Liver (tissue), 9 donors: Measurements from ENCODE around the gene CAMSAP1. TPM values are rescaled to one million over a fixed set of nuclear protein-coding genes. Genes with fewer than 3 reads are reported as not detected.

Experiments
- DNase-seq: peaks from one replicate; pipeline ENCODE4 v3.0.0-alpha.2; 2017; ENCODE audit warnings: low spot score
- H3K27ac ChIP-seq, 2 donors: one replicate each; pipeline ENCODE4 v1.7.0; 2013; ENCODE audit warnings: inconsistent platforms in 2 of 2, low read length in 2 of 2, control low read depth in 1 of 2, low read depth in 1 of 2, mild to moderate bottlenecking in 1 of 2
- H3K27me3 ChIP-seq, 4 donors: one replicate each; pipeline versions ENCODE4 v1.6.1 to v1.7.0; 2013; ENCODE audit warnings: low read length in 3 of 4, inconsistent platforms in 1 of 4, mild to moderate bottlenecking in 1 of 4, moderate library complexity in 1 of 4; ENCODE audit not compliant: control insufficient read depth in 4 of 4, insufficient read depth in 4 of 4
- H3K36me3 ChIP-seq, 4 donors: one replicate each; pipeline versions ENCODE4 v1.6.1 to v1.7.0; 2013; ENCODE audit warnings: low read length in 3 of 4, mild to moderate bottlenecking in 3 of 4, low read depth in 1 of 4, moderate library complexity in 1 of 4; ENCODE audit not compliant: control insufficient read depth in 4 of 4, insufficient read depth in 3 of 4
- H3K4me1 ChIP-seq, 4 donors: one replicate each; pipeline versions ENCODE4 v1.6.1 to v1.7.0; 2013; ENCODE audit warnings: low read length in 3 of 4, mild to moderate bottlenecking in 3 of 4, moderate library complexity in 1 of 4; ENCODE audit not compliant: control insufficient read depth in 4 of 4, insufficient read depth in 4 of 4
- H3K4me3 ChIP-seq, 3 donors: one replicate each; pipeline versions ENCODE4 v1.6.1 to v1.7.0; 2013; ENCODE audit warnings: low read length in 3 of 3, control low read depth in 1 of 3, low read depth in 1 of 3, mild to moderate bottlenecking in 1 of 3
- H3K9ac ChIP-seq, 2 donors: one replicate each; pipeline ENCODE4 v1.7.0; 2013; ENCODE audit warnings: low read length in 2 of 2, mild to moderate bottlenecking in 2 of 2, moderate library complexity in 2 of 2, control low read depth in 1 of 2, low read depth in 1 of 2
- H3K9me3 ChIP-seq, 4 donors: one replicate each; pipeline versions ENCODE4 v1.6.1 to v1.7.0; 2013; ENCODE audit warnings: low read length in 3 of 4; ENCODE audit not compliant: control insufficient read depth in 4 of 4
- EGR1 ChIP-seq, 2 donors: IDR thresholded peaks; 2 replicates each; pipeline ENCODE4 v1.6.1; 2016 to 2018; ENCODE audit warnings: antibody characterized with exemption in 2 of 2, low read depth in 2 of 2
- FOXA2 ChIP-seq: IDR thresholded peaks from 2 replicates; pipeline ENCODE4 v1.6.1; 2016; ENCODE audit warnings: antibody characterized with exemption
- GABPA ChIP-seq, 2 donors: IDR thresholded peaks in 1 of 2; conservative IDR thresholded peaks in 1 of 2; 2 replicates each; pipeline ENCODE4 v1.6.1; 2016; ENCODE audit warnings: antibody characterized with exemption in 2 of 2, mild to moderate bottlenecking in 1 of 2, moderate library complexity in 1 of 2
- HNF4A ChIP-seq, 2 donors: conservative IDR thresholded peaks; 2 replicates each; pipeline ENCODE4 v1.6.1; 2016; ENCODE audit warnings: antibody characterized with exemption in 2 of 2, mild to moderate bottlenecking in 2 of 2
- HNF4G ChIP-seq: IDR thresholded peaks from 2 replicates; pipeline ENCODE4 v1.6.1; 2016; ENCODE audit warnings: antibody characterized with exemption
- JUND ChIP-seq, 2 donors: IDR thresholded peaks; 2 replicates each; pipeline ENCODE4 v1.6.1; 2016; ENCODE audit warnings: antibody characterized with exemption in 2 of 2
- MAX ChIP-seq: IDR thresholded peaks from 2 replicates; pipeline ENCODE4 v1.6.1; 2016; ENCODE audit warnings: antibody characterized with exemption
- NR2F2 ChIP-seq: IDR thresholded peaks from 2 replicates; pipeline ENCODE4 v1.6.1; 2016; ENCODE audit warnings: antibody characterized with exemption
- RAD21 ChIP-seq, 2 donors: IDR thresholded peaks; 2 replicates each; pipeline ENCODE4 v1.6.1; 2016; ENCODE audit warnings: antibody characterized with exemption in 2 of 2, mild to moderate bottlenecking in 2 of 2
- REST ChIP-seq: IDR thresholded peaks from 2 replicates; pipeline ENCODE4 v1.6.1; 2016; ENCODE audit warnings: antibody characterized with exemption, mild to moderate bottlenecking
- RXRA ChIP-seq, 2 donors: IDR thresholded peaks; 2 replicates each; pipeline ENCODE4 v1.6.1; 2017 to 2018; ENCODE audit warnings: antibody characterized with exemption in 2 of 2, mild to moderate bottlenecking in 1 of 2
- SP1 ChIP-seq: IDR thresholded peaks from 2 replicates; pipeline ENCODE4 v1.6.1; 2018; ENCODE audit warnings: antibody characterized with exemption, mild to moderate bottlenecking
- TAF1 ChIP-seq: conservative IDR thresholded peaks from 2 replicates; pipeline ENCODE4 v1.6.1; 2016; ENCODE audit warnings: antibody characterized with exemption, mild to moderate bottlenecking
- YY1 ChIP-seq: IDR thresholded peaks from 2 replicates; pipeline ENCODE4 v1.6.1; 2016; ENCODE audit warnings: antibody characterized with exemption, mild to moderate bottlenecking
- WGBS: extraction: QIAGEN DNeasy Blood & Tissue Kit; methylation state at CpG from one replicate; pipeline ENCODE4 v1.1.7; 2013; 5-methylcytosine and 5-hydroxymethylcytosine counted together
- polyA plus RNA-seq, 2 donors: library from polyadenylated mRNA; stranded (reverse) in 1 of 2; unstranded in 1 of 2; fragments of 200-250 nt in 1 of 2; fragments of >200 nt in 1 of 2; fragmentation: Nextera tagmentation in 1 of 2; extraction: Ambion mirVana in 1 of 2; gene quantifications; one replicate each; pipeline versions ENCODE4 v1.2.1 to v1.2.3, GENCODE V29; 2013 to 2015
- total RNA-seq, 2 donors: library from RNA; depleted of rRNA; stranded (reverse); fragments of >200 nt; gene quantifications; one replicate each; pipeline ENCODE4 v1.2.3, GENCODE V29; 2014
- TF ChIP-seq, protein P1 (sequence below): IDR thresholded peaks from 2 replicates; pipeline ENCODE4 v1.6.1; 2016; ENCODE audit warnings: antibody characterized with exemption
- TF ChIP-seq, protein P2 (sequence below): fragments of 150-350 bp; IDR thresholded peaks from 2 replicates; pipeline ENCODE4 v1.5.1; 2017; ENCODE audit warnings: improper control_type of control experiment, low read depth, low read length; ENCODE audit not compliant: missing input control
- TF ChIP-seq, protein P3 (sequence below): IDR thresholded peaks from 2 replicates; pipeline ENCODE4 v1.6.1; 2016; ENCODE audit warnings: antibody characterized with exemption
- donor health status: healthy.
- donor health status: healthy.
- donor health status: healthy.
- donor health status: healthy.
- donor health status: healthy.

The CAMSAP1 gene
- total and polyA plus RNA-seq, 4 donors: 0.97 to 6.4 (median 5.1) TPM

GRCh38 chr9:135891027-135891631 lies 16.2 kb downstream of the CAMSAP1 start:
- 91% methylated on average over 8 of the region's 8 CpGs for WGBS
- H3K36me3 ChIP-seq: no peaks in the 10 kb centered on the region
- peaks cover 0 to 11% (median 3%) of the 10 kb centered on the region in 4 donors for H3K4me1 ChIP-seq
- no peak overlapping the region for H3K4me3 ChIP-seq
- no peak for TF ChIP-seq YY1
- no peak for TF ChIP-seq TAF1
- no peak for TF ChIP-seq RAD21 (IDR thresholded peaks at IDR 0.05)
- TF ChIP-seq, protein P1, sequence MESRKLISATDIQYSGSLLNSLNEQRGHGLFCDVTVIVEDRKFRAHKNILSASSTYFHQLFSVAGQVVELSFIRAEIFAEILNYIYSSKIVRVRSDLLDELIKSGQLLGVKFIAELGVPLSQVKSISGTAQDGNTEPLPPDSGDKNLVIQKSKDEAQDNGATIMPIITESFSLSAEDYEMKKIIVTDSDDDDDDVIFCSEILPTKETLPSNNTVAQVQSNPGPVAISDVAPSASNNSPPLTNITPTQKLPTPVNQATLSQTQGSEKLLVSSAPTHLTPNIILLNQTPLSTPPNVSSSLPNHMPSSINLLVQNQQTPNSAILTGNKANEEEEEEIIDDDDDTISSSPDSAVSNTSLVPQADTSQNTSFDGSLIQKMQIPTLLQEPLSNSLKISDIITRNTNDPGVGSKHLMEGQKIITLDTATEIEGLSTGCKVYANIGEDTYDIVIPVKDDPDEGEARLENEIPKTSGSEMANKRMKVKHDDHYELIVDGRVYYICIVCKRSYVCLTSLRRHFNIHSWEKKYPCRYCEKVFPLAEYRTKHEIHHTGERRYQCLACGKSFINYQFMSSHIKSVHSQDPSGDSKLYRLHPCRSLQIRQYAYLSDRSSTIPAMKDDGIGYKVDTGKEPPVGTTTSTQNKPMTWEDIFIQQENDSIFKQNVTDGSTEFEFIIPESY: no peak
- H3K27me3 ChIP-seq: no peaks in the 10 kb centered on the region
- no peaks in the 10 kb centered on the region for H3K9me3 ChIP-seq
- H3K9ac ChIP-seq: no peak overlapping the region
- no peak overlapping the region for H3K27ac ChIP-seq
- DNase-seq: no peak

DNA sequence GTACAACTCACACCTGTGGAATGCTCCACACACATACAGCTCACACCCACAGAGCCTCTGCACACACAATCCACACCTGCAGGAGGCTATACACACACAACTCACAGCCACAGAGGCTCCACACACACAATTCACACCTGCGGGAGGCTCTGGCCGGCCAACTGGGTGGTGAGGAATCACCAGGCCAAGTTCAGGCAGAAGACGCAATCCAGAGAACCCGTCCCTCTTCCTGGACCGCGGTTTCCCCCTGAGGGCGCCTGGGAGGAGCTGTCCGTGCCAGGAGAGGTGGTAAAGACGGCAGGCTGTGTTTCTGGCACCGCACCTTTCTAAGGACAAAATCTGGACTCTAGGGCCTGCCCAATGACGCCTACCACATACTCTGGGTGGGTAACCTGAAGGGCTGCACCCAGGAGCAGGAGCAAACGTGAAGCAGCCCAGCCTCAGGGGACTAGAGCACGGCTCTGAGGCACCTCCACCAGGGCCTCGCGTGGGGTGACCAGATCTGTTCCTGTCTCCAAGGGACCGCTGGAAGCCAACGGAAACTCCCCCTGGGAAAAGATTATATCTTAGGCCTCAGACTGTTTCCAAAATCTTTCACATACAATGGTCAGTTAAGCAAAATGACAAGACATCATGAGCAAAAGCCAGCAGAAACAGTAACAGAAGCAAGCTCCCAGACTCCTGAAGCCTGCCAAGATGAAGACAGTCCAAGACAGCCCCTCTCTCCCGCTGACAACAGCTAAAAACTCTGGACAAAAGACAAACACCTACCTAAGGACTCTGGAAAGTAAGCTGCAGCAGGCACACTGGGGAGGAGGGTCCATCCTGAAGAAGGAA lies 16.9 kb downstream of the CAMSAP1 start:
- DNase-seq: no peak
- no peaks in the 10 kb centered on the region for H3K27me3 ChIP-seq
- H3K36me3 ChIP-seq: no peaks in the 10 kb centered on the region
- TF ChIP-seq TAF1: no peak
- no peak for TF ChIP-seq HNF4G
- no peak for TF ChIP-seq NR2F2
- TF ChIP-seq REST: no peak
- TF ChIP-seq RAD21 (IDR thresholded peaks at IDR 0.05): no peak
- no peak for TF ChIP-seq GABPA (IDR thresholded peaks at IDR 0.05 in 1 of 2, conservative IDR thresholded peaks at IDR 0.05 in 1 of 2)
- TF ChIP-seq HNF4A (conservative IDR thresholded peaks at IDR 0.05): no peak
- no peak for TF ChIP-seq RXRA (IDR thresholded peaks at IDR 0.05)
- TF ChIP-seq, protein P2, sequence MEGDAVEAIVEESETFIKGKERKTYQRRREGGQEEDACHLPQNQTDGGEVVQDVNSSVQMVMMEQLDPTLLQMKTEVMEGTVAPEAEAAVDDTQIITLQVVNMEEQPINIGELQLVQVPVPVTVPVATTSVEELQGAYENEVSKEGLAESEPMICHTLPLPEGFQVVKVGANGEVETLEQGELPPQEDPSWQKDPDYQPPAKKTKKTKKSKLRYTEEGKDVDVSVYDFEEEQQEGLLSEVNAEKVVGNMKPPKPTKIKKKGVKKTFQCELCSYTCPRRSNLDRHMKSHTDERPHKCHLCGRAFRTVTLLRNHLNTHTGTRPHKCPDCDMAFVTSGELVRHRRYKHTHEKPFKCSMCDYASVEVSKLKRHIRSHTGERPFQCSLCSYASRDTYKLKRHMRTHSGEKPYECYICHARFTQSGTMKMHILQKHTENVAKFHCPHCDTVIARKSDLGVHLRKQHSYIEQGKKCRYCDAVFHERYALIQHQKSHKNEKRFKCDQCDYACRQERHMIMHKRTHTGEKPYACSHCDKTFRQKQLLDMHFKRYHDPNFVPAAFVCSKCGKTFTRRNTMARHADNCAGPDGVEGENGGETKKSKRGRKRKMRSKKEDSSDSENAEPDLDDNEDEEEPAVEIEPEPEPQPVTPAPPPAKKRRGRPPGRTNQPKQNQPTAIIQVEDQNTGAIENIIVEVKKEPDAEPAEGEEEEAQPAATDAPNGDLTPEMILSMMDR: no peak
- no peak for TF ChIP-seq MAX
- no peak for TF ChIP-seq JUND (IDR thresholded peaks at IDR 0.05)
- TF ChIP-seq, protein P3, sequence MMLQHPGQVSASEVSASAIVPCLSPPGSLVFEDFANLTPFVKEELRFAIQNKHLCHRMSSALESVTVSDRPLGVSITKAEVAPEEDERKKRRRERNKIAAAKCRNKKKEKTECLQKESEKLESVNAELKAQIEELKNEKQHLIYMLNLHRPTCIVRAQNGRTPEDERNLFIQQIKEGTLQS: no peak
- TF ChIP-seq SP1: no peak
- TF ChIP-seq FOXA2: no peak
- no peak for TF ChIP-seq YY1
- TF ChIP-seq EGR1 (IDR thresholded peaks at IDR 0.05; ENCODE audit: low read depth in 2 of 2): no peak
- TF ChIP-seq, protein P1: no peak
- peaks cover 0 to 11% (median 3%) of the 10 kb centered on the region in 4 donors for H3K4me1 ChIP-seq
- no peak overlapping the region for H3K27ac ChIP-seq
- no peaks in the 10 kb centered on the region for H3K9me3 ChIP-seq
- no peak overlapping the region for H3K9ac ChIP-seq
- whole genome bisulfite sequencing: 92% methylated on average over 18 of the region's 18 CpGs
- no peak overlapping the region for H3K4me3 ChIP-seq
